HUES48 (cell line): Measurements from ENCODE around the gene TAF4.
"Not testable (repeated sequence)": the region's sequence is repeated elsewhere in the genome, so short reads cannot be mapped to it uniquely, and the experiment has no call there.

Source experiments
- H3K27ac ChIP-seq: one replicate; pipeline ENCODE4 v1.7.0; 2013; ENCODE audit warnings: low read depth, low read length, inconsistent platforms
- H3K27me3 ChIP-seq: 2 replicates; pipeline ENCODE4 v1.6.1; 2013; ENCODE audit warnings: mild to moderate bottlenecking, low read length; ENCODE audit not compliant: control insufficient read depth, insufficient read depth
- H3K36me3 ChIP-seq: 2 replicates; pipeline ENCODE4 v1.6.1; 2013; ENCODE audit warnings: low read length; ENCODE audit not compliant: control insufficient read depth, insufficient read depth
- H3K4me1 ChIP-seq: 2 replicates; pipeline ENCODE4 v1.6.1; 2013; ENCODE audit warnings: mild to moderate bottlenecking, low read length; ENCODE audit not compliant: control insufficient read depth, insufficient read depth
- H3K4me3 ChIP-seq: 2 replicates; pipeline ENCODE4 v1.5.1; 2013; ENCODE audit warnings: mild to moderate bottlenecking, low read depth, low read length
- H3K9ac ChIP-seq: 2 replicates; pipeline ENCODE4 v1.6.1; 2013; ENCODE audit warnings: mild to moderate bottlenecking, low read depth, low read length, moderate library complexity
- H3K9me3 ChIP-seq: 2 replicates; pipeline ENCODE4 v1.6.1; 2013; ENCODE audit warnings: low read length; ENCODE audit not compliant: control insufficient read depth, insufficient read depth

TAF4 gene

DNA sequence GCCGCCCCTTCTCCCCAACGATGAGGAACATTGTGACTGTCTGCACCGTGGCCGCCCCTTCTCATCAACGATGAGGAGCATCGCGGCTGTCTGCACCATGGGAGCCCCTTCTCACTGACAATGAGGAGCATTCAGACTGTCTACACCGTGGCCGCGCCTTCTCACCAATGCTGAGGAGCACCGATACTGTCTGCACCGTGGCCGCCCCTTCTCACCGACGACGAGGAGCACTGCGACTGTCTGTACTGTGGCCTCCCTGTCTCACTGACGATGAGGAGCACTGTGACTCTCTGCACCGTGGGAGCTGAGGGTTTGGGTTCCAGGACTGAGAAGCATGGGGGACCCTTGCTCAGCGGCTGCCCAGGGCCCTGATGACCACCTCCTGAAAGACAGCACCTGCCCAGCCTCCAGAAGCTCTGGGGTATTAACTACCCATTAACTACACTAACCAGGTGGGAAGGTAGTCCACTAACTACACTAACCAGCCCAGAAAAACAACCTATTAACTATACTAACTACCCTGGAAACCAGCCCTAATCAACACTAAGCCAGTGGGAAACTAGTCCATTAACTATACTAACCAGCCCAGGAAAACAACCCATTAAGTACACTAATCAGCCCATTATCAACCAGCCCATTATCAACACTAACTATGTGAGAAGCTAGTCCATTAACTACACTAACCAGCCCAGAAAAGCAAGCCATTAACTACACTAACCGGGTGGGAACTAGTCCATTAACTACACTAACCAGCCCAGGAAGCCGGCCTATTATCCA is 116.9 kb downstream of the TAF4 start:
- Histone ChIP-seq H3K36me3 (no peaks in the 10 kb centered on the region), H3K27me3 (no peaks in the 10 kb centered on the region), H3K27ac (no peak overlapping the region), H3K4me1 (peaks cover 12% of the 10 kb centered on the region; the same call in 1 of the 2 replicates), H3K4me3 (no peak overlapping the region), H3K9me3 (no peaks in the 10 kb centered on the region), H3K9ac (no peak overlapping the region)

DNA sequence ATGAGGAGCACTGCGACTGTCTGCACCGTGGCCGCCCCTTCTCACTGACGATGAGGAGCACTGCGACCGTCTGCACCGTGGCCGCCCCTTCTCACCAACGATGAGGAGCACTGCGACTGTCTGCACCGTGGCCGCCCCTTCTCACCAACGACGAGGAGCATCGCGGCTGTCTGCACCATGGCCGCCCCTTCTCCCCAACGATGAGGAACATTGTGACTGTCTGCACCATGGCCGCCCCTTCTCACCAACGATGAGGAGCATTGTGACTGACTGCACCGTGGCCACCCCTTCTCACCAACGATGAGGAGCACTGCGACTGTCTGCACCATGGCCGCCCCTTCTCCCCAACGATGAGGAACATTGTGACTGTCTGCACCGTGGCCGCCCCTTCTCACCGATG is 117.6 kb downstream of the TAF4 start:
- H3K4me3 ChIP-seq, H3K9me3 ChIP-seq, H3K27me3 ChIP-seq, H3K9ac ChIP-seq, H3K27ac ChIP-seq, H3K36me3 ChIP-seq: not testable (repeated sequence)
- peaks cover 12% of the 10 kb centered on the region; the same call in 1 of the 2 replicates for H3K4me1 ChIP-seq

DNA sequence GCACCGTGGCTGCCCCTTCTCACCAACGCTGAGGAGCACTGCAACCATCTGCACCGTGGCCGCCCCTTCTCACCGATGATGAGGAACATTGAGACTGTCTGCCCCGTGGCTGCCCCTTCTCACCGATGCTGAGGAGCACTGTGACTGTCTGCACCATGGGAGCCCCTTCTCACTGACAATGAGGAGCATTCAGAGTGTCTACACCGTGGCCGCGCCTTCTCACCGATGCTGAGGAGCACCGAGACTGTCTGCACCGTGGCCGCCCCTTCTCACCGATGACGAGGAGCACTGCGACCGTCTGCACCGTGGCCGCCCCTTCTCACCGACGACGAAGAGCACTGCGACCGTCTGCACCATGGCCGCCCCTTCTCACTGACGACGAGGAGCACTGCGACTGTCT is 120.2 kb downstream of the TAF4 start:
- H3K9ac ChIP-seq, H3K4me3 ChIP-seq, H3K9me3 ChIP-seq: not testable (repeated sequence)

DNA sequence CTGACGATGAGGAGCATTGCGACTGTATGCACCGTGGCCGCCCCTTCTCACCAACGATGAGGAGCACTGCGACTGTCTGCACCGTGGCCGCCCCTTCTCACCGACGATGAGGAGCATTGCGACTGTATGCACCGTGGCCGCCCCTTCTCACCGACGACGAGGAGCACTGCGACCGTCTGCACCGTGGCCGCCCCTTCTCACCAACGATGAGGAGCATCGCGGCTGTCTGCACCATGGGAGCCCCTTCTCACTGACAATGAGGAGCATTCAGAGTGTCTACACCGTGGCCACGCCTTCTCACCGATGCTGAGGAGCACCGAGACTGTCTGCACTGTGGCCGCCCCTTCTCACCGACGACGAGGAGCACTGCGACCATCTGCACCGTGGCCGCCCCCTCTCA is 120.7 kb downstream of the TAF4 start:
- H3K4me1 ChIP-seq, H3K9ac ChIP-seq, H3K36me3 ChIP-seq, H3K9me3 ChIP-seq, H3K27me3 ChIP-seq, H3K27ac ChIP-seq, H3K4me3 ChIP-seq: not testable (repeated sequence)

More for the DNA sequence above, 120.2 kb downstream of the TAF4 start:
- not testable (repeated sequence) for H3K36me3 ChIP-seq, H3K27ac ChIP-seq, H3K27me3 ChIP-seq, H3K4me1 ChIP-seq

DNA sequence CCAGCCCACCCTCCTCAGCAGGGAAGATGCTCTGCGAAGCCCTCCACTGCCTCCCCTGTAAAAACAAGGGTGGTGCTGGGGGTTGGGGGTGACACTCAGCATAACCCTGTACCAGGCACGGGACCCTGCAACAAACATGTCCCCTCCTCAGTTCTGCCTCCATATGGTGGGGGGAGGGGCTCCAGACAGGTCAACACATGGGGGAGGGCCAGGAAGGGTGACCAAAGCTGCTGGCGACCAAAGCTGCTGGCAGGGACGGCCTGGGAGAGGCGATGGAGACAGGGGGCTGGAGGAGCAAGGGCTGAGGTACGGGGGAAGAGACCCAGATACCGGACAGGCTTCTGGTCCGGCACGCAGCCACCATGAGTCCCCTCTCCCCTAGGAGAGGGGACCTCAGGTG is 123.2 kb downstream of the TAF4 start:
- Histone ChIP-seq H3K4me1 (no peaks in the 10 kb centered on the region), H3K9ac (no peak overlapping the region), H3K27me3 (no peaks in the 10 kb centered on the region), H3K27ac (no peak overlapping the region), H3K36me3 (no peaks in the 10 kb centered on the region), H3K9me3 (no peaks in the 10 kb centered on the region), H3K4me3 (no peak overlapping the region)

DNA sequence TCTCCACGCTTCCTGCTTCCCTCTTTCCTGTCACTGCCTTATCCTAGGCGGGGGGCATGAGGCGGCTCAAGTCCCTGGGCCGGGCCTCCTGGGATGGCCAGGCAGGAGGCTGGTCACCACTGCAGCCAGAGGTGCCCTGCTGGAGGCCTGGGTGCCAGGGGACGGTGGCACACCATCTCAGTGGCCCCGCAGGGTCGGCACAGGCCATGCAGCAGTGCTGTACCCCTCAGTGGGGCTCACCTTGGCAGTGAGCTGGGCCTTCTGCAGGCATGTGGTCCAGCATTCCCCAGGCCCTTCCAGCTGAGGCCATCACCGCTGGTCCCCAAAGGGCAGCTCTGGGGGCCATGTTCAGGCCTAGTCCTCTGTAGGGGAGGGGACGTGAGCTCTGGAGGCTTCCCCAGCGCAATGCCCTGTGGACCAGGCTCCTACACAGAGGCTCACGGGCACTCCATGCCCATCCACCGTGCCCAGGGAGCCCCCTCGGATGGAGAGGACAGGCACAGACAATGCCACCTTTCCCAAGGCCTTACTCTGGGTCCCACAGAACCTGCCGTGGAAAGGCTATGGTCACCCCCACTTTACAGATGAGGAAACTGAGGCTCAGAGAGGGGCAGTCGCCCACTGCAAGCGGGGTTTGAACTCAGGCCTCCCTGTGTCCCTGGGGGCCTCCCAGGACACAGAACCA is 123.8 kb downstream of the TAF4 start:
- Histone ChIP-seq H3K9me3 (no peaks in the 10 kb centered on the region), H3K36me3 (no peaks in the 10 kb centered on the region), H3K27ac (no peak overlapping the region)

DNA sequence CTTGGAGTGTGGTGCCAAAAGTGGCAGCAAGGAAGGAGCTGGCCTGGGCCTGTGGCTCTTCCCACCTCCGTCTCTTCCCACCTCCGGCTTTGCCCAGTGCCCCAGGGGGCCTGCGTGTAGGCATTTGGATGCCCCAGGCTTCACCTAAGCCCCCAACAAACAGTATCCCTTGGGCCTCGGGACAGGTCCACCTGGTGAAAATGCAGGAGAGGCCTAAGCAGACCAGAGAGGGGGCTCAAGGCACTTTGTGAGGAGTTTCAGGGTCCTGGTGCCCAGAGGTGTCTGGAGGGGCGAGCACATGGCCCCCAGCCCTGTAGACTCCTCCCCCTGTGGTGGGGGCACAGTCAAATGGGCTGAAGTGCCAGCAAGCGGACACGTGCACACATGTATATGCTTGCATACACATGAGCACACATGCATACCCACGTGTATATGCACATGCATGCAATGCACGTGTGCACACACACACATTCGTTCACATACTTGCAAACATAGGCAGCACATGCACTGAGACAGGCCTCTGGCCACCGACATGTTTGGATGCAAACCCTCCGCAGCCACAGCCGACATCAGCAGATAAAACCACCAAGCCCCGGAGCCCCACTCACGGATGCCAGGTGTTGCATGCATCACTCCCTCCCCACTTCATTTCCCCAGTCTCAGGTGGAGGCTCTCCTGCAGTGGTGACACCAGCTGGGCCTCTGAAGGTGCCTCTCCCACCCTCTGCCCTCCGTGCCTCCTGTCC is 124.5 kb downstream of the TAF4 start:
- H3K9me3 ChIP-seq = no peaks in the 10 kb centered on the region
- H3K9ac ChIP-seq = no peak overlapping the region
- H3K4me1 ChIP-seq = no peaks in the 10 kb centered on the region
- H3K27me3 ChIP-seq = no peaks in the 10 kb centered on the region
- no peaks in the 10 kb centered on the region for H3K36me3 ChIP-seq
- no peak overlapping the region for H3K27ac ChIP-seq
- no peak overlapping the region for H3K4me3 ChIP-seq

More for the DNA sequence above, 123.8 kb downstream of the TAF4 start:
- no peaks in the 10 kb centered on the region for H3K4me1 ChIP-seq
- no peaks in the 10 kb centered on the region for H3K27me3 ChIP-seq
- no peak overlapping the region for H3K9ac ChIP-seq
- no peak overlapping the region for H3K4me3 ChIP-seq

DNA sequence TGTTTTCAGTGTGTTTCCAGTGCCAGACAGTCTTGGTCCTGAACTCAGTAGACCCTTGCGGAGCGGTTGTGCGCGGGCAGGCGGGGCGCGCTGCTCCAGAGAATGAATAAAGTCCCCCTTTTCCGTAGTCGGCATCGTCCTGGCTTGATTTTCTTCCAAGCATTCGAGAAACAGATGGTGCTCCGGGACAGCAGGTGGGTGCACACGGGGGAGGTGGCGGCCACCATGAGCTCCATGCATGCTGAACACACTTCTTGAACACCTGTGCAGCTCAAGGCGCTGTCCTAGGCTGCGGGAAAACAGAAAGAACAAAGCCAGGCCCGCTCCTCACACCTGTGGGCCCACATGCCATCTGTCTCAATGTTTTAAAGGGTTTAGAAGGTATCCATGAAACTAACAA is 125.2 kb downstream of the TAF4 start:
- H3K27me3 ChIP-seq = no peaks in the 10 kb centered on the region
- no peaks in the 10 kb centered on the region for H3K36me3 ChIP-seq
- H3K4me3 ChIP-seq = no peak overlapping the region
- no peak overlapping the region for H3K9ac ChIP-seq
- H3K27ac ChIP-seq = no peak overlapping the region
- no peaks in the 10 kb centered on the region for H3K4me1 ChIP-seq
- no peaks in the 10 kb centered on the region for H3K9me3 ChIP-seq

DNA sequence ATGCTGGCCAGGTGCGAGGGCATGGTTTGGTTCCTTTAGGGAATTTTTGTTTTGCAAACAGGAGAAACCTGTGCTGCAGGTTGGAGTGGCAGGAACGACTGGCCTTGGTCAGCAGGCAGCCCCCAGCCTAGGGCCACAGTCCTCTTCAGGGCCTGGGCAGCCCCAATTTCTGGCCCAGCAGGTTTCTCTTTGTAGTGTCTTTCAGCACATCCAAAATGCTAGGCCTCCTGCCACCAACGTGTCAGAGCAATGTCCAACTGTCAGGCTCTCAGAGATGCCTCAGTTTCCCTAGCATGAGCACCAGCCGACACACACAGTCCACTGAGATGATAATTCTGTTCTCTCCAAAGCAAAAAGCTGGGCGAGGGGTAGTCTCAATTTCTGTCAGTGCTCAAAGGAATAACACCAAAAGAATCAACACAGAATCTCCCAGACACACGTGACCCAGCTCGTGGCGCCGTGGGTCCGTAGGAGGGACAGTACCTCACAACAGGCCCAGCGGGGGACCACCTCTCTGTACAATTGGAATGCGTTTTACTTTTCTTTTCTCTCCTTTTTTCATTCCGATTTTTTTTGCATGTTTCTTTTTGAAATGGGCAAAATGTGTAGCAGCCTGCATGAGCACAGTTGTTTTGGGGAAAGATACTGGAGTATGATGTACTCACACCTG is 125.9 kb downstream of the TAF4 start:
- no peaks in the 10 kb centered on the region for H3K36me3 ChIP-seq
- no peak overlapping the region for H3K27ac ChIP-seq
- no peak overlapping the region for H3K9ac ChIP-seq
- peaks cover 3% of the 10 kb centered on the region; the same call in 1 of the 2 replicates for H3K4me1 ChIP-seq
- H3K27me3 ChIP-seq = no peaks in the 10 kb centered on the region
- H3K9me3 ChIP-seq = no peaks in the 10 kb centered on the region
- no peak overlapping the region for H3K4me3 ChIP-seq

DNA sequence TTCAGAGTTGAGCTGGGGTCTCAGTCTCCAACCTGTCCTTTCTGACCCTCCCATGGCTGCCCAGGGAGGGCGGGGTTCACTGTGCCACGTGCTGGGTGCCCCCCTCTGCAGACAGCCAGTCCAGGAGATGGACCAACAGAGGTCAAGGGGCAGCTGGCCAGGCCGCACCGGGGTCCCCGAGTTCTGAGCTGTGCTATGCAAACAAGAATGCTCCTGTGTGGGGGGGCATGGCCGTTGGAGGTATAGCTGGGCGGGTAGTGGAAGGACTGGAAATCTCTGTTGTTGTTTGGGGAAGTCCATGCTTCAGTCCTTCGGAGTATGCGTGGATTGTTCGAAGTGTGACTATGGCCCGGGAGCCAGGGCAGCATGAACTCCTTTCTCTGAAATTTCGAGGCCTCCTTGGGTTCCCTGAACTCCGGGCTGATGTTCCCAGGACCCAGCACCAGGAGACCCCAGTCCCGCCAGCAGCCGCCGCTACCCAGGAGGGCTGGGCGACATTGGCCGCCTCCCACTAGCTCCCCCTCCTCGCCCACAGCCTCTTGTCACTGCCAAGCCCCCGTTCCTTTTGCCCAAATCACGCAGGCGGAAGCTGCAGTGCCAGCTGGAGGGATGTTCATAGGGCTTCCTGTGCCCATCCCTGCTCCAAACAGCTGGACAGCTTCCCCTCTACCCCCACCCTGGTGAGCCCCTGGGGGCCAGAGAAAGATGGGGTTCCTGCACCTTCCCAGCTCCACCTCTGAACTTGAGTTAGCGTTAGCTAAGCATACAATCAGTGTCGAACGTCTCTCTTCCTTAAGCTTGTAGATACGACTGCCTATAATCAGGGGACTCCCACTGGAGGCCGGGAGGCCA is 126.6 kb downstream of the TAF4 start:
- H3K9ac ChIP-seq = no peak overlapping the region
- no peaks in the 10 kb centered on the region for H3K36me3 ChIP-seq
- peaks cover 9% of the 10 kb centered on the region; the same call in 1 of the 2 replicates for H3K4me1 ChIP-seq
- H3K4me3 ChIP-seq = no peak overlapping the region
- no peaks in the 10 kb centered on the region for H3K27me3 ChIP-seq
- no peaks in the 10 kb centered on the region for H3K9me3 ChIP-seq
- H3K27ac ChIP-seq = no peak overlapping the region
